GM23338 (cell line): ENCODE data around the gene PLET1. TPM values are rescaled to one million over a fixed set of nuclear protein-coding genes. Genes with fewer than 3 reads are reported as not detected.

Source experiments
- ETS1 ChIP-seq: IDR thresholded peaks from 2 replicates; pipeline ENCODE4 v1.6.1; 2016; ENCODE audit warnings: antibody characterized with exemption
- EZH2phosphoT487 ChIP-seq: fragments of 200-600 bp; sonication (generic); IDR thresholded peaks from one replicate; pipeline ENCODE4 v1.8.1; 2018; ENCODE audit warnings: antibody characterized with exemption; ENCODE audit not compliant: unreplicated experiment
- JUNB ChIP-seq: IDR thresholded peaks from one replicate; pipeline ENCODE4 v1.6.1; 2016; ENCODE audit warnings: antibody characterized with exemption; ENCODE audit not compliant: unreplicated experiment
- POLR2AphosphoS5 ChIP-seq: IDR thresholded peaks from 2 replicates; pipeline ENCODE4 v1.6.1; 2016; ENCODE audit warnings: antibody characterized with exemption, low read depth
- REST ChIP-seq: IDR thresholded peaks from one replicate; pipeline ENCODE4 v1.6.1; 2018; ENCODE audit warnings: antibody characterized with exemption; ENCODE audit not compliant: unreplicated experiment
- STAT1 ChIP-seq: IDR thresholded peaks from one replicate; pipeline ENCODE4 v1.6.1; 2016; ENCODE audit warnings: antibody characterized with exemption; ENCODE audit not compliant: unreplicated experiment
- ZNF331 ChIP-seq: fragments of 250-450 bp; sonication (Bioruptor Pico); IDR thresholded peaks from 2 replicates; pipeline ENCODE4 v1.5.0; 2020; ENCODE audit warnings: low read depth, mild to moderate bottlenecking, moderate library complexity
- ZNF462 ChIP-seq: fragments of 250-450 bp; sonication (Bioruptor Pico); IDR thresholded peaks from 2 replicates; pipeline ENCODE4 v1.5.0; 2020; ENCODE audit warnings: mild to moderate bottlenecking, moderate library complexity
- polyA plus RNA-seq: library from polyadenylated mRNA; unstranded; fragments of >200 nt; fragmentation: Nextera tagmentation; extraction: Ambion mirVana; gene quantifications from 2 replicates; pipeline ENCODE4 v1.2.1, GENCODE V29; 2016
- total RNA-seq: library from RNA; depleted of rRNA; stranded (reverse); fragments of >200 nt; shearing (Covaris generic); gene quantifications from 2 replicates; pipeline ENCODE4 v1.2.3, GENCODE V29; 2014

The PLET1 gene
- total and polyA plus RNA-seq, 2 experiments from 2014 or later, result not detected

GRCh38 chr11:112292188-112292587, 31.5 kb upstream of the PLET1 start (continued):
- TF ChIP-seq ZNF462 (CRISPR knock-in tag) (no peak), ZNF331 (CRISPR knock-in tag) (no peak), REST (no peak), JUNB (no peak), ETS1 (no peak), STAT1 (no peak), EZH2phosphoT487 (no peak), POLR2AphosphoS5 (no peak)
